Coronary artery (tissue), 2 donors: ENCODE measurements around the gene NCF2.

Source experiments
- DNase-seq: peaks from one replicate; pipeline ENCODE4 v3.0.0-alpha.2; 2017; ENCODE audit warnings: low spot score
- H3K27ac ChIP-seq, 2 donors: fragments of 200-600 bp; sonication (generic); one replicate each; pipeline ENCODE4 v1.5.1; 2016 to 2019
- H3K4me3 ChIP-seq: fragments of 200-600 bp; sonication (generic); 2 replicates; pipeline ENCODE4 v1.5.1; 2016; ENCODE audit warnings: mild to moderate bottlenecking, moderate library complexity
- TF ChIP-seq, protein P1 (sequence below): fragments of 200-600 bp; sonication (generic); IDR thresholded peaks from one replicate; pipeline ENCODE4 v1.5.1; 2019; ENCODE audit warnings: antibody characterized with exemption

NCF2 gene

DNA sequence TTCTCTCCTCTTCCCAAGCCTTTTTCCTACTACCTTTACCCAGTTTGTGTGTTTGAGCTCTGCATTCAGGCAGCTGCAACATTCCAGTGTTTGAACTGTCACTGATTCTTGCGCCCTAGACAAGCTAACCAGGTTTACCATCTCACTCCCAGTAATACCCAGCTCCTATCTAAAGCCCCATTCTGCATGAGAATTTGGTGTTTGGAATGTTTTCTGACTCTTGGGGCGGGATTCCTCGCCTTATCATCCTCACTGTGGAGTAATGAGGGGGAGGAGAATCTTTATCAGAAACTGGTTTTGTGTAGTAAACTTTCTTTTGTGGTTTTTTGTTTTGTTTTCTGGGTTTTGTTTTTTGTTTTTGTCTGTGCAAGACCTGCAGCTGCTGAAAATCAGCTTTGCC lies 36.5 kb downstream of the NCF2 start:
- DNase-seq, result no peak
- no peak overlapping the region for H3K4me3 ChIP-seq
- TF ChIP-seq, protein P1, sequence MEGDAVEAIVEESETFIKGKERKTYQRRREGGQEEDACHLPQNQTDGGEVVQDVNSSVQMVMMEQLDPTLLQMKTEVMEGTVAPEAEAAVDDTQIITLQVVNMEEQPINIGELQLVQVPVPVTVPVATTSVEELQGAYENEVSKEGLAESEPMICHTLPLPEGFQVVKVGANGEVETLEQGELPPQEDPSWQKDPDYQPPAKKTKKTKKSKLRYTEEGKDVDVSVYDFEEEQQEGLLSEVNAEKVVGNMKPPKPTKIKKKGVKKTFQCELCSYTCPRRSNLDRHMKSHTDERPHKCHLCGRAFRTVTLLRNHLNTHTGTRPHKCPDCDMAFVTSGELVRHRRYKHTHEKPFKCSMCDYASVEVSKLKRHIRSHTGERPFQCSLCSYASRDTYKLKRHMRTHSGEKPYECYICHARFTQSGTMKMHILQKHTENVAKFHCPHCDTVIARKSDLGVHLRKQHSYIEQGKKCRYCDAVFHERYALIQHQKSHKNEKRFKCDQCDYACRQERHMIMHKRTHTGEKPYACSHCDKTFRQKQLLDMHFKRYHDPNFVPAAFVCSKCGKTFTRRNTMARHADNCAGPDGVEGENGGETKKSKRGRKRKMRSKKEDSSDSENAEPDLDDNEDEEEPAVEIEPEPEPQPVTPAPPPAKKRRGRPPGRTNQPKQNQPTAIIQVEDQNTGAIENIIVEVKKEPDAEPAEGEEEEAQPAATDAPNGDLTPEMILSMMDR, result no peak
- H3K27ac ChIP-seq, result no peak overlapping the region

GRCh38 chr1:183553331-183553730 lies 36.9 kb downstream of the NCF2 start:
- Histone ChIP-seq H3K4me3 (no peak overlapping the region), H3K27ac (no peak overlapping the region)
- no peak for DNase-seq
- TF ChIP-seq, protein P1, result no peak

- no peak overlapping the region for H3K27ac ChIP-seq
- TF ChIP-seq, protein P1, result no peak
- DNase-seq, result no peak
- H3K4me3 ChIP-seq, result no peak overlapping the region
Observed at GRCh38 chr1:183552891-183553290, 37.4 kb downstream of the NCF2 start.

DNA sequence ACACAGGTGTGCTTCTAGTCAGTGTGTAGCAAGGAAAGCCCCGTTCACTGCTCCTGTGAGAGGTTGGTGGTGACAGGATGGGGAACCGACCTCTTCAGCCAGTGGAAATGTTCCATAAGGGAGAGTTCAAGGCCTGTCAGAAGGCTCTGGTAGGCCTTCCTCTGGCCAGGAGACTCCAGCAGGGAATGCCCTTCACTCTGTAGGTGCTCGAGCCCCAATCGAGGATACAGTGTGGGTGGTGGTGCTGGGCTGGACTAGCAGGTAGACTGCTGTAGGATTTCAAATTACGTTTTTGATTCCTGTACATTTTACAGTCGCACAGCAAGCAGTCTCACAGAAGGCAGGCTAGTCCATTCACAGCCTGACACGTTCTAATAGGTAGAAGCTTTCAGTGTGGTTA lies 37.8 kb downstream of the NCF2 start:
- no peak for DNase-seq
- H3K4me3 ChIP-seq, result no peak overlapping the region
- H3K27ac ChIP-seq, result no peak overlapping the region
- TF ChIP-seq, protein P1, result no peak

- Histone ChIP-seq H3K4me3 (no peak overlapping the region), H3K27ac (no peak overlapping the region)
- TF ChIP-seq, protein P1, result no peak
- DNase-seq, result no peak
Observed at GRCh38 chr1:183551924-183552323, 38.3 kb downstream of the NCF2 start.

- H3K27ac ChIP-seq, result no peak overlapping the region
- no peak overlapping the region for H3K4me3 ChIP-seq
- TF ChIP-seq, protein P1, result no peak
- no peak for DNase-seq
Observed at GRCh38 chr1:183550915-183551314, 39.3 kb downstream of the NCF2 start.

DNA sequence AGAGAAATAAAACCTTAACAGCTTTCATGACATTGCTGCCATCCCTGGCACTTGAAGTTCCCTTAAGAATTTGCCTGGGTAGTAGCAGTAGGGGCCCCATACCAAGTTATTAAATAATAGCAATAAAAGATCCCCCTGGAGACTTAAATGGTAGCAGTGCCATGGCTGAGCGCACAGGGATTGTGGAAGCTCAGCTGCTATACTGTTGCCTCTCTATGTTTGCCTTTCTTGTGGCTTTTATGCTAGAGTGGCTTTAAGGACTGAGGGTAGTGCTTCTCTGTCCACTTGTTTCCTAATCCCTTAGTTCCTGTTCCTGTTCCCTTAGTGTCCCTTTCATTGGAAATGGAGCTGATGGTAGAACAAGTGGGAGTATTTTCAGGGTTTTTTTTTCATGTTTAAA lies 42.1 kb downstream of the NCF2 start:
- DNase-seq, result no peak
- TF ChIP-seq, protein P1, result no peak
- no peak overlapping the region for H3K4me3 ChIP-seq
- H3K27ac ChIP-seq, result no peak overlapping the region
